CD4-positive, alpha-beta T cell treated with Interleukin-4 for 1 hour (primary cell): ENCODE measurements around the gene DHRS9.

Source experiments
- DNase-seq, 2 donors: peaks; one replicate each; pipeline ENCODE4 v3.0.0-alpha.2; 2020 to 2022

The DHRS9 gene

DNA sequence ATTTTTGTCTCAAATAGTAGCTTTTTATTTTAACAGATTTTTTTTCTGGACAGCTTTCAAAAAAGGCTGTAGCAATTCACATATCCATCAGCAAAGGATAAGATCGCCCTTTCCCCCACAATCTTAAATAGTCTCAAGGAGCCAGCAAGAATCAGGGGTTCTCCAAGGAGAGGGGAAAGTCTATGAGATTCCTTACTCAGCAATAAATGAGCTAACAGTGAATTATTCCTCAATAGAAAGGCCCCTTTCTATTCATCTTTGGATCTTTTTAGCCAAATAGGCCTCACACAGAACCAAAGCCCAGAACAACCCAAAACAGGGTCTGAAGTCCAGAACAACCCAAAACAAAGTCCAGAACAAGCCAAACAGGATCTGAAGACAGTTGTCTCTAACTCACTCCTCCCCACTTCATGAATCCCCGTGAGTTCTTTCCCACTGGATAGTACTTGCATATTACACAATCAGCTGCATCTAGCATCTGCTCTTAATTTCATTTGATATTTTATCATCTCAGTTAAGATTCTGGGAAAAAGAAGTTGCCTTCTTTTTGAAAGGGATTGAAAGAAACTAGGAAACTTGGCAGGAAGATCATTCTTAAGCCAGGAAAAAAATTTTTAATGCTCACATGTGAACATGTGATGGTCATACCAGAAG lies 3.4 kb upstream of the DHRS9 start:
- DNase-seq: no peak

DNA sequence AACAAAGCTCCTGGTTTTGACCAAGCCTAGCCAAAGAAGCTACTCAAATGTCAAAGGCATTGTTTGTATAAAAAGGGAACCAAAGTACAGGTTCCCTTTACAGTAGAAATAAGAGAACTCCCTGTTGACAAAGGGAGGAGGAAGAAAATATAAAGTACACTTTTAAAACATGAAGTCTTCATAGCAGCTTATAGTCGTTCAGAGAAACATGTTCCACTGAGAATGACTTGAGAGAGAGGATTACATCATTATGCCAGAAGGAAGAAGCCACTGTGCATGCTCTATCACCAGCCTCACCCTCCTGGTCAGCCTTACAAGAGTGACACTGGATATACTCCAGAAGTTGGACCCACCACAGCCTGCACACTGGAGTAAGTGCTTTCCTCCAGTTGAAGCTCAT lies 2.5 kb upstream of the DHRS9 start:
- no peak for DNase-seq

DNA sequence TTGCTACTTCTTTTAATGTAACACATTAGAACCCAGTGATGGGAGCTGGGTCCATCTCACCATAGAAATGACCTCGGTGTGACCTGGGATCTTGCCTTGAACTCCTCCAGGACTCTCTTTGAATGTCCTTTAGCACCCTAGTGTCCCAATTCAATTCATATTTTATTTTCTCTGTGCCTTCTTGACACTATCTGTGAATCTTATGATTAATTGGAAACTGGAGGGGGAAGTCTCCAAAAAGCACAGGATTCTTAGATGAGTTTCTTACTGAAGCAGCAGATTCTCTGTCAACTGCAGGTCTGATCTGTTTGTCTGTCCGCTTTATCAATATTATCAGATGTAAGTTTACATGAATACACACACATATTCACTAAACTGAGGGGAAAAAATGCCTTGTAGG lies 470 bp downstream of the DHRS9 start:
- DNase-seq: no peak

DNA sequence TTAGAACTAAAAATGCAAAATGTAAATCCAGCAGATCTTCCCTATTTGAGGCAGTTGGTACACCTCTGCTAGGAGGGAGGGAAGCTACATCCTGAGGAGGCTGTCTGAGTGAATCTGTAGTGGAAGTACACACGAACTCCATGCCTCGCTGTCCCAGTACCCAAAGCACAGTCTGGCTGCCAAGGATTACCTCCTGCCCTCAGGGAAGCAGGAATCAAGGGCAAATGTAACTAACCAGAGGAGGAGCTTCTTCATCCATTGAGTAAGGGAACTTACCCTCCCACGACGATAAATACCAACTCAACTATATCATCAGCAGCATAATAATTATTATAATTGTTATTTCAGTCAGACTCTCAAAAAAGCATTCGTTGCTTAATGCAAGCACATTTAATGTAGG lies 2.1 kb downstream of the DHRS9 start:
- no peak for DNase-seq

DNA sequence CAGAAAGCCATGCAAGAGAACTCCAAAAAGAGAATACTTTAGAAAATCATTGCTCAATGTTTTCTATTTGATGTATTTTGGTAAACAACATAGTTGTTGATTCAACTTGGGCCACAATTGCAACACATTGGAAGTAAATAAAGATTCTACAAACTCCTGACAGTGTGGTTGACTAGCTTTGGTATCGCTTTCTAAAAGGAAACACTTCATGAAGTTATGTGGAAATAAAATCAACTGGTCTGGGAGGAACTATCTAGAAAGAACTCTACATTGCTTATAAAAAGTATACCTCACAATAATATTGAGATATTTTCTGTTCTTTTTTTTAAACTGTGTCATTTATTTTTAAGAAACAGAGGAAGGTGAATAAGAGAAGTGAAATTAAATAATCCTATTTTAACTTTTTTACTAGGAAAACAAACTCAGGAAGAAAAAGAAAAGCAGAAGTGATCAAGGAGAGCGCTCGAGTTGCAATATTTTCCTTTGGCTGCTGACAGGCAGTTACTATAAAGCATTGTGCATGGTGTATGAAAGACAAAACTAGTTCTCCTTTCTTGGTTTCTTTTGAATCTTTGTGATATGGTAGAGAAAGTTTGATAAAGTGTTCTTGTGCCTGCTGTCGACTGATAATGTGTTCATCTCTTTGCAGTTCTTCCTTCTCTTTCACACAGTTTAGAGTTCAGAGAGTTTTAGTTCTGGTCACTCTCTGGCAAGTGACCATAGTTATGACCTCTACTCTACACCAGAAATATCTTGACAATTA lies 3.0 kb downstream of the DHRS9 start:
- peak; percentile 15 to 28 for DNase-seq

DNA sequence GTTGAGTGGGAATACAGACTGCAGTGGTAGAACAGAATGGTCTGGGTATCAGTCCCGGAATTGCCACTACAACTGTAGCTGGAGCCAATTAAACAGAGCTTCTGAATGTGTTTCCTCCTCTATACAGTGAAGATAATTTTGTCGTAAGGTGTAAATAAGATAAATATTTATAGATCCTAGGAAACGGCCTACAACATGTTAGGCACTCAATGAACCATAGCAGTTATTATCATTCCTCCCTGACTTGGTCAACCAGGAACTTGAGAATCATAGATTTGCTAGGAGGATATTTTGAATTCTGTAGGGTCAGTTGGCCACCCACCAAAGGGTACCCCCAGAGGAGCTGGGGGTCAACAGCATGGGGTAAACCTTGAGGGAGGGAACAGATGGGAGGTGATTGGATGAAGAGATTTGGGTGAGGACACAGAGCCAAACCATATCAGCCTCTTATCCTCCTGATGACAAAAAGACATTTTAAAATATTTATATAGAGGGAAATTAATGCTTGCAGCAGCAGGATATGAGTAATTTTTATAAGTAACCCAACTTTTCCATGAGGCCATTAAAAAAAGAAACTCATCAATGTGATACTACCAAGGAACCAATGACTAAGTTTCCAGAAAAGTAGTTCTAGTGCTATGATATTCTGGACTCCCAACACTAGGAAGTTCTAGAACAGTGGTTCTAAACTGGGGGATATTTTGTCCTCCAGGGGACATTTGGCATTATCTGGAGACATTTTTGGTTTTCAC lies 4.0 kb downstream of the DHRS9 start:
- DNase-seq: no peak

DNA sequence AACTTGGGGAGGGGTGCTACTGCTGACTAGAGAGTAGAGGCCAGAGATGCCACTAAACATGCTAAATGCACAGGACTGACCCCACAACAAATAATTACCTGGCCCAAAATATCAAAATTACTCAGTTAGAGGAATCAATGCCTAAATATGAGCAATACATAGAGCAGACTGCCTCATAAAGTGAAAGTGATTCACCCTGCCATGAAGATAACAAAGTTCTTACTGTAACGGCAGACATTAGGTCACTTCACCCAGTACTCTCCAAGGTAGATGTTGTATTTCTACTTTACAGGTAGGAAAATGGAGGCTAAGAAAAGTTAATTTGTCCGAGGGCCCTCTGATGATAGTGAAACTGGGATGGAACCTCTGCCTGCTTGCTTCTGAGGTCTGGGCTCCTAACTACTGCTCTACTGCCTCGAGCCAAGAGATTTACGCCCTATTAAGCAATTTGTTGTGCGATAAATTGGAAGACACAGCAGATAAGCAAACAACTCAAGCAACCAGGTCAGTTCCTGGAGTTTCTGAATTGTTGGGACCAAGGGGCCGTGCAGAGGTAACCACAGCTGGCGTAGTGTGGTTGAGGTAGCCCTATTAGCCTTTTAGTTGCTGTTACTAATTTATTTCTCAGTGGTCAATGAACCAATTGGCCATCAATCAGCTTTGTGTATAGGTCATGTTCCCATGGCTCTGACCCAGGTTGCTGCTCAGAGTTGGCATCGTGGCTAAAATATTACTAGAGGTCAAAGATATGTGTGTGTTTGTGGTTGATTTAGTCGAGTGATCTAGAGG lies 4.8 kb downstream of the DHRS9 start:
- DNase-seq: no peak

DNA sequence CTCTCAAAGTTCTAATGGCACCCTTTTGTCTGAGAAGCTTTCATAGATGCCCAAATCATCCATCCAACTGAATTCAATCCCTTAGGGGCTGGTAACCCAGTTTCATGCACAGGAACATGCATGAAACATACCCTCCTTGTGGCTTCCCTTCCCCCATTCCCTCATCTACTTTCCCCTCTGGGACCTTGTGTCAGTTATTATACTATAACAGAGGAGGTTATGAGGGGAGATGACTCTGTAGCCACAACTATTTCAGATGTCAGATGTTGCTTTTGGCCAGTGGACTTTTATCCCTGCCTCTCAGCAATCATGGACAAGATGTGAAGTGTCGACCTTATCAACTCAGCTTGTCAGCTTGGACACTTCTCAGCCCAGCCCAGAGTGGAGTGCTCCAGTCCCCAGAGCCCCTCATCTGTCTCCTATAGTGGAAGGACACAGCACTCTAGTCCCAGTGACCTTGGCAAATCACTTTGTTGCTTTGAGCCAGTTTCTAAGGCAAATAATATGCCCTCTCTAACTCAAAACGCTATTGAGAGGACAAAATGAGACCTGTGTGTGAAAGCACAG lies 8.4 kb downstream of the DHRS9 start:
- no peak for DNase-seq

DNA sequence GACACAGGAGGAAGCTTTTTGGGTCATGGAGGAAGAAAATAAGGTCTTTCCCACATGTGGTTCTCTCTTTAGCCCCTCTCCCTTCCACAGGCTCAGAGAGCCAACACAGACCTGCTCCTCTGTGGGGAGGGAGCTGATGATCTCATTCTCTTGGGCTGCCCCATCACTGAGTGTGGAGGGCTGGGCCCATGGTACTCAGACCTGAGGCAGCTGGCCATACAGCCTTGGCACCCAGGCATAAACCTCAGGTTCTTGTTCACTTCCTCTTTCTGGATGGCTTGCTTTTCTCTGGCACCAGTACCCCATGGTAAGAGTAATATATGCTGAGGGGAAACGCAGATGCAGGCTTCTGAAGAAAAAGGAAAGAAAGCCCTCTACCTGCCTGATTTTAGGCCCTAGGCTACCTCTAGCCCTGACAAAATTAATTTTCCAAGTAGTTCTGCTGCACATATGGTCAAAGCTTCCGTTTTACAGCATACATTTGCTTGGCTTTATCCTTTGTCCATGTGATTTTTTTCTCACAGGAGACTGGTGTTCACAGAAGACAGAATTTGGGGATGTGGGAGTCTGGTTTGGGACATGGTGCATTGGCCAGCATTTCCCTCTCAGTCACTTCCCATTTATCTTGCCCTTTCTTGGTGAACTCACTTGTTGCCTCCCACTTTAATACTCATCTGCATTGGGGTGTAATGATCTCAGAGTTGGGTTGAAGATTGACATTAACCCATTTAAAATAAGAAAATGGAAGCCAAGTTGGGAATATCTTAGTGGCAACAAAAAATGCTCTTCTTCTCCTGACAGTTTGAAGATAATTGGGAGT lies 11.1 kb downstream of the DHRS9 start:
- peak in 1 of 2 donors; percentile 42 for DNase-seq

DNA sequence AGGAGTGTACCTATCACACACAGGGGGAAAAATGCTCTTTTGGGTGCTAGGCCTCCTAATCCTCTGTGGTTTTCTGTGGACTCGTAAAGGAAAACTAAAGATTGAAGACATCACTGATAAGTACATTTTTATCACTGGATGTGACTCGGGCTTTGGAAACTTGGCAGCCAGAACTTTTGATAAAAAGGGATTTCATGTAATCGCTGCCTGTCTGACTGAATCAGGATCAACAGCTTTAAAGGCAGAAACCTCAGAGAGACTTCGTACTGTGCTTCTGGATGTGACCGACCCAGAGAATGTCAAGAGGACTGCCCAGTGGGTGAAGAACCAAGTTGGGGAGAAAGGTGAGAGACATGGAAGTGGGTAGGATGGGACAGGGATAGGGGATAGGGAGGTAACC lies 12.2 kb downstream of the DHRS9 start:
- no peak for DNase-seq

DNA sequence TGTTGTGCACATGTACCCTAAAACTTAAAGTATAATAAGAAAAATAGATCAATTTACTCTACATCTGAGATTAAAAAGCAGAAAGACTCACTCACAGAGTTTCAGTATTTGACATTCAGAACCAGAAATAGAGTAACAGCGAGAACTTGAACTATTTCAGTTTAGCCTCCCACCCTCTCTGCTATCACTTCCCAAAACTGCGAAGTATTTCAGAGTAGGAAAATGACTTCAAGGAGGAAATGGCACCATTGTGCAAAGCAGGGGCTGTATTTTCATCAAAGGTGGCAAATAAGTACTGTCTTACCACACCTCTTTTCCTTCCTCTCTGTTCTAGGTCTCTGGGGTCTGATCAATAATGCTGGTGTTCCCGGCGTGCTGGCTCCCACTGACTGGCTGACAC lies 13.6 kb downstream of the DHRS9 start:
- DNase-seq: no peak

DNA sequence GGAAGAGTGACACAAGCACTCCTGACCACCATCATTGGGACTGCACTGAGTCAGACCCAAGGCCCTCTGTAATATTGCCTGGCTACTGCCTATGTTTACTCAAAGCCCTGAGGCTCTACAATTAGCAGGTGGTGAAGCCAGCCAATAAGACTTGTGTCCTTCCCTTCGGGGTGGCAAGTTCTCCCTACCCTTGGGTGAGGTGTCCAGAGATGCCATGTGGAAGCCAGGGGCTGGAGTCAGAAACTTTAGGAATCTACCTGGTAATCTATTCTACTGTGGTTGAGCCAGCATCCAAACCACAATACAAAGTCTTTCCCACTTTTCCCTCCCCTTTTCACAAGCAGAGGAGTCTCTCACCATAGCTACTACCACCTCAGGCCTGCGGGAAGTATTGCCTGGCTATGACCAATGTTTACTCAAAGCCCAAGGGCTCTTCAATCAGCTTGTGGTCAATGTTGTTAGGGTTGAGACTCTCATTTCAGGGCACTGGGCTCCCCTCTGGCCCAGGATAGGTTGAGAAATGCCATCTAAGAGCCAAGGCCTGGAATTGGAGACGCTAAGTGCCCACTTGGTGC lies 17.6 kb downstream of the DHRS9 start:
- no peak for DNase-seq

DNA sequence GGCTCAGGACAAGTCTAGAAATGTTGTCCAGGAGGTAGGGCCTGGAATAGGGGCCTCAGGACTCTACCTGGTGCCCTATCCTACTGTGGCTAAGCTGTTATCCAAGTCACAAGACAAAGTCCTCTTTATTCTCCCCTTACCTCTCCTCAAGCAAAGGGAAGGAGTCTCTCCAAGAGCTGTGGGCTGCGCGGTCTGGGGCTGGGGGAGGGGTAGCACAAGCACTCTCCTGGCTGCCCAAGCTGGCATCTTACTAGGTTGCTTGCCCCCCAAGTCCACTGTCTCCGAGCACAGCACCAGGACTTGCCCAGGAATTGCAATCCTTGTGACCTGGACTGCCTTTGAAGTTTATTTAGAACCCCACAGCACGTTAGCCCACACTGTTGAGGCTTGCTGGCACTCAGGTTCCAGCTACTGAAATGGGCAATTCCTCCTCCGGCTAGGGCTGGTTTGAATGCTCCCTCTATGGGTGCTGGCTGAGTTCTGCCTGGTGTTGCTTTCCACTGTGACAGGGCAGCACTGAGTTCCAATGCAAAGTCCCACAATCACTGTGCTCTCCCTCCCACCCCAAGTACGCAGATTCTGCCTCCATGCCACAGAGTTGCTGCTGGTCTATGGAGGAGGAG lies 18.5 kb downstream of the DHRS9 start:
- no peak for DNase-seq

DNA sequence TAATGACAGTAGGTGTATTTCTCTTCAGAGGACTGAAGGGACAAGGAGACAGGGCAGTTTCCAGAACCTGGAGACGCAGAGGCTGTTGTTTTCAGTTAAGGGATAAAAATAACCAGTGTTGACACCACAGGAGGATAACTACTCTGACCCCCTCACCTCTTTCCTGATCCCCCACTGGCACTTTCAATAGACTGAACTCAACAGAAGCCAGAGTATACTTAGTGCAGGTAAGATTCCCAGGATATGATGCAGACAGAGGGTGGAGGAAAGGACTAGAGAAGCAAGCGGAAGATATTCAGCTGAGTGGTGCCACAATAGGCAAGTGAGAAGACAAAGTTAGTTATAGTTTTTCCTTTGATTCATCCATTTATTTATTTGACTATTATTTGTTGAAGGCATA lies 19.8 kb downstream of the DHRS9 start:
- no peak for DNase-seq

DNA sequence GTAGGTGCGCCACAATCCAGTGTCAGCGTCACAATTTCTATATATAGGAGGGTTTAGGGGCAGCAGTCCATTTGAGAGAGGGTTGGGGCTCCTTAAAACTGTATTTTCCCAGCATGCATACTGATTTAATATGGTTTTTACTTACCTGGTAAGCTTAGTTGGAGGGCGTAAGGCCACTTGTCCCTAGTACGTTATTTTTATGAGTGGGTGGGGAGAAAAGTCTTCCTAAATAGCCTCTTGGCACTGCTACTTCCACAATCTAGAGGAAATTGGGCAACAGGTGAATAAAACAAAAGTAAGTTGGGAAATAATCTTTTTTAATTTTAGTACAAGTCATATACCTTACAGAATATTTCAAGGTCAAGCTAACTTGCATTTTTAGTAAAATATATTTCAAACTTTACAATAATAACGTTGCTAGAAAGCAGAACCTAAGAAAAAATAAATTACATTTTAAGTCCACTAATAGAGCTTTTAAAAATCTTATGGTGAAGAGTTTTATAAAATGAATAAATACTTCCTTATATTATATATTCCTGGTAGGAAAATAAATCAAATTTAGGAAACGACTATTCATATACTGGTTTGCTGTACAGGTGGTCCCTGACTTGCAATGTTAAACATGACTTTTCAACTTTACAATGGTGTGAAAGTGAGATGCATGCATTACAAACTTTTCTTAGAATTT lies 20.9 kb downstream of the DHRS9 start:
- DNase-seq: no peak

DNA sequence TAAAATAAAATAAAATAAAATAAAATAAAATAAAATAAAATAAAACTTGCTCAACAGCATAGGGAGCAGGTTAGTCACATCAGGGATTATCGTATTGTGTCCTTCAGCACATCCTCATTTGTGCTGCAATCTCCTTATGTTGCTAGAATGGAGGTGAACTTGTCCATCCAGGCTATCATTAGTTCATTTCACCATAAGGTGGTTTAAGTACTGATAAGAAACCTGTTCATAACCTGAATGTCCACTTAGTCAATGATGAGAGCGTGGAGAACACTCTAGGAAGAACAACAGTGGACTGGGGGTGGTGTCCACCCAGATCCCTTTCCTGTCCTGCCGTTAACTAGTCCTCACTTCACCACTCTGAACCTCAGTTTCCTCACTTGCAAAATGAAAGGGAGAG lies 21.9 kb downstream of the DHRS9 start:
- DNase-seq: no peak

DNA sequence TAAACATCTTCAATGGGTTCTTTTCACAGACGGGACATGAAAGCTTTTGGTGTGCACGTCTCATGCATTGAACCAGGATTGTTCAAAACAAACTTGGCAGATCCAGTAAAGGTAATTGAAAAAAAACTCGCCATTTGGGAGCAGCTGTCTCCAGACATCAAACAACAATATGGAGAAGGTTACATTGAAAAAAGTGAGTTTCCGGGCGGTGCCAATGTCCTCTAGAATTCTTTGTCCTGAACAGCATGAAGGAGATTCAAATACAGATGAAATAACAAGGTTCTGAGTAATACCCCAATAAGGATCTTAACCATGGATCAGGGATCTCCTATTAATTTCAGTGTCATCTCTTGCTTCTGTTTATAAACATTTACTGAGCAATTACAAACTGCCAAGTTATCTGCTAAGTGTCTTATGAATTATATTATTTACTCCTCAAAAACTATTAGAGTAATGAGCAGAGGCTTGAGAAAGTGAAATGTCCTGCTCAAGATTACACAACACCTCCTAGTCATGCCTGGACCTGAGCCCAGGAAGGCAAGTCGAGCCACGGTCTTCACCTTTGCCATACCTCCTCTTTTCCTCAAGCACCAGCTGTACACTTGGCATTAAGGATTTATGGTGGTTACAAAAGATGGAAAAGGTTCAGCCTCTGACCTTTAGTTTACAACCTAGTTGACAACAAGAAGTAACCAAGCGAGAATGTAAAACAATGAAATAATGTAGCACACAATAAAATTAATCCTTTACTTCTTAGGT lies 22.6 kb downstream of the DHRS9 start:
- DNase-seq: no peak

DNA sequence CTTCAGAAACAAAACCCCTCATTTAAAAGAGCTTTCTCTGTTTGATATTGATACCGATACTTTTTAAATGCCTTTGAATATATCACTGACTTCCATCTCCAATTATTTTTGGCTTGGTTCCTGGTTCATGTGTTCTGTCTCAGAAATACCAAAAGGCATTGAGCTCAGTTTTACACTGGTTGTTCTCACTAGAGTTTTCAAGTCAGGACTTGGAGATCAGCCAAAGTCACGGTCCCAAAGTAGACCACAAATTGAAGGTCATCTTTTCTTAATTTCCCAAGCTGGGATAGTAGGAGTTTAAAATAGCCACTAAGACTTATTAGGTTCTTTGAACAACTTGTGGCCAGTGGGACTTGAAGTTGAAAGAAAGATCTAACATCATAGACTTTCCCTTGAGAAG lies 24.2 kb downstream of the DHRS9 start:
- DNase-seq: no peak

DNA sequence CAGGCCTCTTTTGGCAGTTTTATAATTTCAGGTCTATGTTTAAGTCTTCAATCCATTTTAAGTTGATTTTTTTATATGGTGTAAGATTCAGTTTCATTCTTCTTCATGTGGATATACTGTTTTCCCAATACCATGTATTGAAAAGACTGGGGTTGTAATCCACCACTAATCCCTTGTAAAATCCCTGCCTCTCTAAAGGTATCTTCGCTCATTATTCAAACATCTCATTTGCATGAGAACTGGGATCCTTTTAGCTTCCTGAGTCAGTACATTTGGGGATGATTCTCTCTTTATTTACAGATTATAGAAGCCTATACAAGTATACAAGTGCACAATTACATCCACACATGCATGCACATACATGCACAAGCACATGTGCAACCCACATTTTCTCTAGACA lies 25.3 kb downstream of the DHRS9 start:
- DNase-seq: no peak

DNA sequence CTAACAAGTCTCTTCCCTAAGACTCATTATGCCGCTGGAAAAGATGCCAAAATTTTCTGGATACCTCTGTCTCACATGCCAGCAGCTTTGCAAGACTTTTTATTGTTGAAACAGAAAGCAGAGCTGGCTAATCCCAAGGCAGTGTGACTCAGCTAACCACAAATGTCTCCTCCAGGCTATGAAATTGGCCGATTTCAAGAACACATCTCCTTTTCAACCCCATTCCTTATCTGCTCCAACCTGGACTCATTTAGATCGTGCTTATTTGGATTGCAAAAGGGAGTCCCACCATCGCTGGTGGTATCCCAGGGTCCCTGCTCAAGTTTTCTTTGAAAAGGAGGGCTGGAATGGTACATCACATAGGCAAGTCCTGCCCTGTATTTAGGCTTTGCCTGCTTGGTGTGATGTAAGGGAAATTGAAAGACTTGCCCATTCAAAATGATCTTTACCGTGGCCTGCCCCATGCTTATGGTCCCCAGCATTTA lies 26.3 kb downstream of the DHRS9 start:
- DNase-seq: no peak
